ENCODE results near the gene RNF181. TPM values are rescaled to one million over a fixed set of nuclear protein-coding genes. Genes with fewer than 3 reads are reported as not detected.

RNF181 gene
- total RNA-seq, 1 donor: 146 TPM

- Histone ChIP-seq H3K4me1 (ENCODE audit: insufficient read depth, low read length) (peaks cover 34% of the 10 kb centered on the region), H3K4me3 (ENCODE audit: insufficient read depth, low read length) (no peak overlapping the region), H2AFZ (ENCODE audit: low read length) (no peak overlapping the region), H3K79me2 (ENCODE audit: insufficient read depth, low read length) (peaks cover 53% of the 10 kb centered on the region), H3K9me3 (ENCODE audit: low read depth, low read length) (no peaks in the 10 kb centered on the region), H3K27me3 (ENCODE audit: insufficient read depth, low read length) (no peaks in the 10 kb centered on the region), H3K27ac (ENCODE audit: low read depth, low read length) (no peak overlapping the region), H3K36me3 (ENCODE audit: insufficient read depth, low read length) (peaks cover 24% of the 10 kb centered on the region), H4K20me1 (ENCODE audit: insufficient read depth, low read length) (peaks cover 14% of the 10 kb centered on the region), H3K4me2 (ENCODE audit: insufficient read depth, low read length) (no peak overlapping the region)
- DNase-seq (ENCODE audit: insufficient read length, low spot score, missing footprints): peak; percentile 57
- TF ChIP-seq, protein P1, sequence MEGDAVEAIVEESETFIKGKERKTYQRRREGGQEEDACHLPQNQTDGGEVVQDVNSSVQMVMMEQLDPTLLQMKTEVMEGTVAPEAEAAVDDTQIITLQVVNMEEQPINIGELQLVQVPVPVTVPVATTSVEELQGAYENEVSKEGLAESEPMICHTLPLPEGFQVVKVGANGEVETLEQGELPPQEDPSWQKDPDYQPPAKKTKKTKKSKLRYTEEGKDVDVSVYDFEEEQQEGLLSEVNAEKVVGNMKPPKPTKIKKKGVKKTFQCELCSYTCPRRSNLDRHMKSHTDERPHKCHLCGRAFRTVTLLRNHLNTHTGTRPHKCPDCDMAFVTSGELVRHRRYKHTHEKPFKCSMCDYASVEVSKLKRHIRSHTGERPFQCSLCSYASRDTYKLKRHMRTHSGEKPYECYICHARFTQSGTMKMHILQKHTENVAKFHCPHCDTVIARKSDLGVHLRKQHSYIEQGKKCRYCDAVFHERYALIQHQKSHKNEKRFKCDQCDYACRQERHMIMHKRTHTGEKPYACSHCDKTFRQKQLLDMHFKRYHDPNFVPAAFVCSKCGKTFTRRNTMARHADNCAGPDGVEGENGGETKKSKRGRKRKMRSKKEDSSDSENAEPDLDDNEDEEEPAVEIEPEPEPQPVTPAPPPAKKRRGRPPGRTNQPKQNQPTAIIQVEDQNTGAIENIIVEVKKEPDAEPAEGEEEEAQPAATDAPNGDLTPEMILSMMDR (IDR thresholded peaks at IDR 0.05; ENCODE audit: extremely low read depth, low read depth, low read length): no peak
Measured at GRCh38 chr2:85599468-85600234, 4.1 kb downstream of the RNF181 start.

DNA sequence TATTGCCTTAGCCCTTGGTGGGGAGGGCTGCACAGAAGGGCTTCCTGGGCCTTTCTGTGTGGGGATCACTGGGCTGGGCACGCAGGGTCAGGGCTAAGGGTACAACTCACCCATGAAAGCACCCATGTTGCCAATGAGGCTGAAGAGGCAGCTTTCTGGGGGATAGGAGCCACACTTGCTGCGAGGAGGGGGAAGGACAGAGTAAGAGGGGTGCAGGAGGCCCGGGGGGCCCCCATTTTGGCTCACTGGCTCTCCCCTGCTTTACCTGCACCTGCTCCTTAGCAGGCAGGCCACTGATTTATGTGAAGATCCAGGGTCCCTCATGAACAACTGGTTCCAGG is 4.7 kb downstream of the RNF181 start:
- Histone ChIP-seq H3K27ac (ENCODE audit: low read depth, low read length) (no peak overlapping the region), H2AFZ (ENCODE audit: low read length) (no peak overlapping the region), H3K79me2 (ENCODE audit: insufficient read depth, low read length) (peaks cover 53% of the 10 kb centered on the region), H4K20me1 (ENCODE audit: insufficient read depth, low read length) (peaks cover 14% of the 10 kb centered on the region), H3K9me3 (ENCODE audit: low read depth, low read length) (no peaks in the 10 kb centered on the region), H3K27me3 (ENCODE audit: insufficient read depth, low read length) (no peaks in the 10 kb centered on the region), H3K4me2 (ENCODE audit: insufficient read depth, low read length) (no peak overlapping the region), H3K36me3 (ENCODE audit: insufficient read depth, low read length) (peaks cover 24% of the 10 kb centered on the region), H3K4me1 (ENCODE audit: insufficient read depth, low read length) (peaks cover 35% of the 10 kb centered on the region), H3K4me3 (ENCODE audit: insufficient read depth, low read length) (no peak overlapping the region)
- DNase-seq (ENCODE audit: insufficient read length, low spot score, missing footprints): peak; percentile 73
- TF ChIP-seq, protein P1 (IDR thresholded peaks at IDR 0.05; ENCODE audit: extremely low read depth, low read depth, low read length): no peak

DNA sequence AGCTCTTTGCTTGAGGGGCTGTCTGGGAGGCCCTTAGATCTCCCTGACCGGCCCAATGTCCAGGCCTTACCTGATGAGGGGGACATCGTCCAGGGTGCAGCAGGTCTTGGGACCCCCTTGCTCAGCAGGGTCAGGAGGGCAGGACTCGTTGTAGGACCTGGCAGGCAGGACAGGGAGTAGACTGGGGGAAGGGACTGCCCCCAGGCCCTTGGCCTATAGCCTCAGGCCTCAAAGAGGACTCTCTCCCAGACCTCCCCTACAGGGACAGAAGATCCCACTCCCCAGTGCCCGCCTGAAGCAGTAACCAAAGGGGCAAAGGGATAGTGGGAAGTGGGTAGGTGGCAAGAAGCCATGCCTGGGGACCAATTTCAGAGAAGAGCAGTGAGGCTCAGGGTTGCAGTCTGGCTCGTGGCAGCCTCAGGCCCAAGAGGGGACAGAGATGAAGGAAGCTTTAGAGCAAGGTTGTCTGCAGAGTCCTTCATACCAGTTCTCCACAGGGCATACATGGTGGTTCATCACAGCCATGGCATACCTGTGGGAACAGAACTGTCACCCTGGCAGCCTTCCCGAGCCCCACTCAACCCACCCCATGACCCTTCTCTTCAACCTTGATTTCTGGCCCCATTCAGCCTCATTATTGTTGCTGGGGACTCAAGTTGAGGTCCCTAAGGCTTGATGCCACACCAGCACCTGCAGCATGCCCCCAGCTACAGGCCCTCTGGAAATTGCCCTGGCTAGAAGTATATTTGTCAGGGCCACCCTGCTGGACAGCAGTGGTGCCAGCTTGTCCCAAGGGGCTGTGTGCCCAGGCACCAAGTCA is 5.6 kb downstream of the RNF181 start:
- peaks cover 13% of the 10 kb centered on the region for H4K20me1 ChIP-seq (ENCODE audit: insufficient read depth, low read length)
- H3K79me2 ChIP-seq (ENCODE audit: insufficient read depth, low read length): peaks cover 47% of the 10 kb centered on the region
- H3K4me2 ChIP-seq (ENCODE audit: insufficient read depth, low read length): peak overlapping the region; percentile 98
- peak overlapping the region; percentile 88 for H3K4me3 ChIP-seq (ENCODE audit: insufficient read depth, low read length)
- peaks cover 42% of the 10 kb centered on the region for H3K4me1 ChIP-seq (ENCODE audit: insufficient read depth, low read length)
- H3K27ac ChIP-seq (ENCODE audit: low read depth, low read length): no peak overlapping the region
- H3K9me3 ChIP-seq (ENCODE audit: low read depth, low read length): no peaks in the 10 kb centered on the region
- no peak overlapping the region for H2AFZ ChIP-seq (ENCODE audit: low read length)
- H3K27me3 ChIP-seq (ENCODE audit: insufficient read depth, low read length): no peaks in the 10 kb centered on the region
- TF ChIP-seq, protein P1 (IDR thresholded peaks at IDR 0.05; ENCODE audit: extremely low read depth, low read depth, low read length): no peak
- peaks cover 24% of the 10 kb centered on the region for H3K36me3 ChIP-seq (ENCODE audit: insufficient read depth, low read length)
- peak; percentile 50 for DNase-seq (ENCODE audit: insufficient read length, low spot score, missing footprints)

All from osteoblast (primary cell).